Measurements from ENCODE around the gene LGALS13. TPM values are rescaled to one million over a fixed set of nuclear protein-coding genes. Genes with fewer than 3 reads are reported as not detected.

The LGALS13 gene
- total RNA-seq (2021): not detected in 2 replicates
- long read RNA-seq: 0 reads

GRCh38 chr19:39602224-39602623 lies at the start of gene LGALS13:
LGALS13 (plus strand) TSS chr19:39602524; CDS start chr19:39602569, 45 bp downstream.
- Histone ChIP-seq H3K4me1 (ENCODE audit: insufficient read depth, low read length) (peaks cover 3% of the 10 kb centered on the region; the same call in 1 of the 2 replicates), H2BK15ac (ENCODE audit: low read depth, low read length) (no peak within 1 kb of the TSS), H2AK5ac (ENCODE audit: insufficient read length, low read length) (no peak within 1 kb of the TSS), H3K27me3 (ENCODE audit: insufficient read depth, low read length) (no peaks in the 10 kb centered on the region), H2AFZ (ENCODE audit: low read length) (no peak within 1 kb of the TSS), H3K79me1 (ENCODE audit: insufficient read depth, low read depth, low read length, poor library complexity, severe bottlenecking) (no peaks in the 10 kb centered on the region), H3K18ac (ENCODE audit: insufficient read length, low read depth, low read length) (no peak within 1 kb of the TSS), H4K20me1 (ENCODE audit: control insufficient read depth, insufficient read depth, insufficient read length) (no peaks in the 10 kb centered on the region), H2BK120ac (ENCODE audit: low read depth, low read length, poor library complexity, severe bottlenecking) (no peak within 1 kb of the TSS), H2BK12ac (ENCODE audit: insufficient read length, low read depth, low read length) (no peak within 1 kb of the TSS), H4K5ac (ENCODE audit: insufficient read length, low read depth, low read length) (no peak within 1 kb of the TSS), H3K14ac (ENCODE audit: insufficient read depth, low read length) (no peak within 1 kb of the TSS), H3K4ac (ENCODE audit: low read depth, low read length) (no peak within 1 kb of the TSS), H3K56ac (ENCODE audit: insufficient read length, low read depth, low read length) (no peak within 1 kb of the TSS), H3K27ac (ENCODE audit: insufficient read length, low read depth, low read length) (no peak within 1 kb of the TSS), H2BK20ac (ENCODE audit: low read depth, low read length, poor library complexity, severe bottlenecking) (no peak within 1 kb of the TSS), H4K8ac (replicated peaks; ENCODE audit: insufficient read length, low read depth, low read length) (no peak within 1 kb of the TSS), H3K4me2 (ENCODE audit: insufficient read depth, insufficient read length, low read length) (no peak within 1 kb of the TSS), H3K79me2 (ENCODE audit: insufficient read depth, low read length) (no peaks in the 10 kb centered on the region), H3K9ac (ENCODE audit: extremely low read depth, insufficient read length, low read length) (no peak within 1 kb of the TSS), H3T11ph (ENCODE audit: low read length) (no peak within 1 kb of the TSS), H3K23ac (ENCODE audit: insufficient read length, low read depth, low read length) (no peak within 1 kb of the TSS), H2BK5ac (ENCODE audit: insufficient read length, low read length) (no peak within 1 kb of the TSS), H3K23me2 (ENCODE audit: insufficient read length, low read depth, low read length, poor library complexity, severe bottlenecking) (no peaks in the 10 kb centered on the region), H4K91ac (ENCODE audit: insufficient read length, low read depth, low read length) (no peak within 1 kb of the TSS), H3K9me3 (ENCODE audit: control insufficient read depth, low read depth, low read length) (no peaks in the 10 kb centered on the region)
- Mint-ChIP-seq H3K36me3 (ENCODE audit: insufficient read depth in 1 of 3, low read depth in 3 of 3) (no peaks in the 10 kb centered on the region), H3K4me1 (peaks cover 7% of the 10 kb centered on the region in 2 experiments), H3K4me3 (no peak within 1 kb of the TSS), H3K9me3 (peaks cover 3 to 5% of the 10 kb centered on the region in 2 experiments; a peak in 3 of 5 replicates), H3K27ac (no peak within 1 kb of the TSS; a peak in 1 of 7 replicates), H3K27me3 (ENCODE audit: low read depth) (peaks cover 23% of the 10 kb centered on the region)
- WGBS (ENCODE audit: extremely low coverage, insufficient read length, low lambda C conversion rate): no CpG with 5 or more reads among the region's 5 CpGs
- TF ChIP-seq CTCF (conservative IDR thresholded peaks at IDR 0.05): no peak
- no peak for DNase-seq
